H1 (cell line): Measurements from ENCODE around the gene MEIS2.

ENCODE experiments used
- BACH1 ChIP-seq: IDR thresholded peaks from 2 replicates; pipeline ENCODE4 v1.6.1; 2012; ENCODE audit warnings: low read length, improper control_type of control experiment
- BCL11A ChIP-seq, 2 experiments: IDR thresholded peaks; one replicate each; pipeline ENCODE4 v1.6.1; 2011; ENCODE audit warnings: low read depth in 2 of 2, low read length in 2 of 2, mild to moderate bottlenecking in 2 of 2
- CEBPB ChIP-seq: IDR thresholded peaks from 2 replicates; pipeline ENCODE4 v1.6.1; 2012; ENCODE audit warnings: low read depth, low read length
- EZH2 ChIP-seq: fragments of 200-600 bp; sonication (generic); IDR thresholded peaks from 2 replicates; pipeline ENCODE4 v1.7.1; 2012; ENCODE audit warnings: low read depth, mild to moderate bottlenecking, moderate library complexity, low read length, inconsistent platforms; ENCODE audit not compliant: severe bottlenecking
- JUN ChIP-seq: IDR thresholded peaks from 2 replicates; pipeline ENCODE4 v1.6.1; 2011; ENCODE audit warnings: low read depth, mild to moderate bottlenecking, improper control_type of control experiment, low read length
- POLR2A ChIP-seq, 2 experiments: IDR thresholded peaks; 1 replicate in 1 of 2; 2 replicates in 1 of 2; pipeline ENCODE4 v1.6.1; 2011; ENCODE audit warnings: low read depth in 2 of 2, low read length in 2 of 2, mild to moderate bottlenecking in 2 of 2; ENCODE audit errors: control extremely low read depth in 1 of 2
- RAD21 ChIP-seq, 2 experiments: IDR thresholded peaks in 1 of 2; conservative IDR thresholded peaks in 1 of 2; 2 replicates each; pipeline ENCODE4 v1.6.1; 2011; ENCODE audit warnings: low read depth in 2 of 2, low read length in 2 of 2, improper control_type of control experiment in 1 of 2, inconsistent platforms in 1 of 2, mild to moderate bottlenecking in 1 of 2, moderate library complexity in 1 of 2
- SP1 ChIP-seq: IDR thresholded peaks from 2 replicates; pipeline ENCODE4 v1.6.1; 2011; ENCODE audit warnings: low read depth, low read length
- TF ChIP-seq, protein P1 (sequence below), 3 experiments: IDR thresholded peaks; 1 replicate in 2 of 3; 2 replicates in 1 of 3; pipeline versions ENCODE4 v1.5.1 to v1.6.1; 2011; ENCODE audit warnings: low read length in 3 of 3, mild to moderate bottlenecking in 3 of 3, inconsistent platforms in 2 of 3, low read depth in 1 of 3, moderate library complexity in 1 of 3; ENCODE audit not compliant: insufficient read depth in 1 of 3; ENCODE audit errors: control extremely low read depth in 1 of 3

DNA sequence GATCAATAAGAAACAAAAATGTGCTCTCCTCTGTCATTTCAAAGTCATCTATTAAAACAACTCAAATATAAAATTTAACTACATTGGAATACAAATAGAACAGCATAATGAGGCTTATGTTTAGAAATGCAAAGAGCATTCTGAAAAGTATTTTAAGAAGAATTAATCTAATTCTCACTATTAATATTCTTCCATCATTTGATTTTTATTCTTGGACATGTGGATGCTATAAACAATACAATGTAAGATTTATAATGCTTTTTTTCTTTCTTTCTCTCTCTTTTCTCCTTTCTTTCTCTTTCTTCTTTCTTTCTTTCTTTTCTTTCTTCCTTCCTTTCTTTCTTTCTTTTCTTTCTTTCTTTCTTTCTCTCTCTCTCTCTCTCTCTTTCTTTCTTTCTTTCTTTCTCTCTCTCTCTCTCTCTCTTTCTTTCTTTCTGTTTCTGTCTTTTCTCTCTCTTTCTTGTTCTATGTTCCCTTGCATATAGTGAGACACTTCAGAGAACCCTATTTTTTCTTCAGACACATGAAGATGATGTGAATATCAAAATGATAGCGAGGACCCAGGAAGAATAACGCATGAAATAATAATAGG is 32.6 kb upstream of the MEIS2 start:
- TF ChIP-seq BACH1 (no peak), POLR2A (IDR thresholded peaks at IDR 0.05; ENCODE audit: control extremely low read depth in 1 of 2, low read depth in 2 of 2, low read length in 2 of 2) (no peak), BCL11A (IDR thresholded peaks at IDR 0.05; ENCODE audit: low read depth in 2 of 2, low read length in 2 of 2) (no peak), SP1 (no peak), JUN (no peak), CEBPB (no peak), RAD21 (IDR thresholded peaks at IDR 0.05 in 1 of 2, conservative IDR thresholded peaks at IDR 0.05 in 1 of 2; ENCODE audit: low read depth in 2 of 2, low read length in 2 of 2) (no peak), EZH2 (no peak)
- TF ChIP-seq, protein P1, sequence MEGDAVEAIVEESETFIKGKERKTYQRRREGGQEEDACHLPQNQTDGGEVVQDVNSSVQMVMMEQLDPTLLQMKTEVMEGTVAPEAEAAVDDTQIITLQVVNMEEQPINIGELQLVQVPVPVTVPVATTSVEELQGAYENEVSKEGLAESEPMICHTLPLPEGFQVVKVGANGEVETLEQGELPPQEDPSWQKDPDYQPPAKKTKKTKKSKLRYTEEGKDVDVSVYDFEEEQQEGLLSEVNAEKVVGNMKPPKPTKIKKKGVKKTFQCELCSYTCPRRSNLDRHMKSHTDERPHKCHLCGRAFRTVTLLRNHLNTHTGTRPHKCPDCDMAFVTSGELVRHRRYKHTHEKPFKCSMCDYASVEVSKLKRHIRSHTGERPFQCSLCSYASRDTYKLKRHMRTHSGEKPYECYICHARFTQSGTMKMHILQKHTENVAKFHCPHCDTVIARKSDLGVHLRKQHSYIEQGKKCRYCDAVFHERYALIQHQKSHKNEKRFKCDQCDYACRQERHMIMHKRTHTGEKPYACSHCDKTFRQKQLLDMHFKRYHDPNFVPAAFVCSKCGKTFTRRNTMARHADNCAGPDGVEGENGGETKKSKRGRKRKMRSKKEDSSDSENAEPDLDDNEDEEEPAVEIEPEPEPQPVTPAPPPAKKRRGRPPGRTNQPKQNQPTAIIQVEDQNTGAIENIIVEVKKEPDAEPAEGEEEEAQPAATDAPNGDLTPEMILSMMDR (IDR thresholded peaks at IDR 0.05; ENCODE audit: control extremely low read depth in 1 of 3, insufficient read depth in 1 of 3, low read depth in 1 of 3, low read length in 3 of 3): no peak
